Measurements from ENCODE around the gene PHC1.

PHC1 gene

DNA sequence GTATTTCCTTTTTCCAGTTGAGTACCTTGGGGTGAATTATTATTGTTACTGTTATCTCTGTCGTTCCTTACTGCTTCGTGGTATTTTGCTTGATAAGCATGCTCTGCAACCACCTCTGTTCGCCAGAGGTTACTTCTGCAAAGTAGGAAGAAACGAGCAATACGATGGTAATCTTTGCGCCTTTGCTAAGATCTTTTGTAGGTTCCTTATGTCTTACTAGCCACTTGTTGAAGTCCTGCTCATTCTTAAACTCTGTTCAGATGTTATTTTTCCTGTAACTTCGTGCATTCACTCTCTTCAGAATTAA, 35.9 kb downstream of the PHC1 start:
- no peak for DNase-seq (ENCODE audit: low read depth)
- peak overlapping the region; percentile 88 for H3K4me3 ChIP-seq (ENCODE audit: low read depth, low read length)
- TF ChIP-seq, protein P1, sequence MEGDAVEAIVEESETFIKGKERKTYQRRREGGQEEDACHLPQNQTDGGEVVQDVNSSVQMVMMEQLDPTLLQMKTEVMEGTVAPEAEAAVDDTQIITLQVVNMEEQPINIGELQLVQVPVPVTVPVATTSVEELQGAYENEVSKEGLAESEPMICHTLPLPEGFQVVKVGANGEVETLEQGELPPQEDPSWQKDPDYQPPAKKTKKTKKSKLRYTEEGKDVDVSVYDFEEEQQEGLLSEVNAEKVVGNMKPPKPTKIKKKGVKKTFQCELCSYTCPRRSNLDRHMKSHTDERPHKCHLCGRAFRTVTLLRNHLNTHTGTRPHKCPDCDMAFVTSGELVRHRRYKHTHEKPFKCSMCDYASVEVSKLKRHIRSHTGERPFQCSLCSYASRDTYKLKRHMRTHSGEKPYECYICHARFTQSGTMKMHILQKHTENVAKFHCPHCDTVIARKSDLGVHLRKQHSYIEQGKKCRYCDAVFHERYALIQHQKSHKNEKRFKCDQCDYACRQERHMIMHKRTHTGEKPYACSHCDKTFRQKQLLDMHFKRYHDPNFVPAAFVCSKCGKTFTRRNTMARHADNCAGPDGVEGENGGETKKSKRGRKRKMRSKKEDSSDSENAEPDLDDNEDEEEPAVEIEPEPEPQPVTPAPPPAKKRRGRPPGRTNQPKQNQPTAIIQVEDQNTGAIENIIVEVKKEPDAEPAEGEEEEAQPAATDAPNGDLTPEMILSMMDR (IDR thresholded peaks at IDR 0.05; ENCODE audit: control insufficient read depth, extremely low read depth, insufficient read depth), result no peak

DNA sequence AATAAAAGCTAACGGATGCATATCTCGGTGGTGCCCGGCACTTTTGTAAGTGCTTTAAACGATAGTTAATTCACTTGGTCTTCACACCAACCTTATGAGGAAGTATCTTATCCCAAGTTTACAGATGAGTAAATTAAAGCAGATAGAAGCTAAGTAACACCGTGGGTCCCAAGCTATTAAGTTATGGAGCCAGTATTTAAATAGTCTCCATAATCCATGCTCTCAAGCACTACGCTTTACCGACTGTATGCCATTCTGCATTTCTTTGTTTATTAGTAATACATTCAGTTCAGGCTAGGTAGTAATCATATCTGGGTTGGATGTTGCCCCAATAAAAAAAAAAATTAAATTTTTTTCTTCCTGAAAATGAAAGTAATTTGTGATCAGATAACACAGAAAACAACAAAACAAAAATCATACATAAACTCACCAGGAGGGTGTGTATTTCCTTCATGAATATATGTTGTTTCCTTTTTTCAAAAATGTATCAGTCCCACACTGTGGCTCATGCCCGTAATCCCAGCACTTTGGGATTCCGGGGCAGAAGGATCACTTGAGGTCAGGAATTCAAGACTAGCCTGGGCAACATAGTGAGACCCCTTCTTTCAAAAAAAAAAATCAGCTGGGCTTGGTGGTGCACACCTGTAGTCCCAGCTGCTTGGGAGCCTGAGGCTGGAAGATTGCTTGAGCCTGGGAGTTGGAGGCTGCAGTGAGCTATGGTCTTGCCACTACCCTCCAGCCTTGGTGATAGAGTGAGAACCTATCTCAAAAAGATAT, 36.6 kb downstream of the PHC1 start:
- peak overlapping the region; percentile 88 for H3K4me3 ChIP-seq (ENCODE audit: low read depth, low read length)
- no peak for DNase-seq (ENCODE audit: low read depth)
- TF ChIP-seq, protein P1 (IDR thresholded peaks at IDR 0.05; ENCODE audit: control insufficient read depth, extremely low read depth, insufficient read depth), result no peak

DNA sequence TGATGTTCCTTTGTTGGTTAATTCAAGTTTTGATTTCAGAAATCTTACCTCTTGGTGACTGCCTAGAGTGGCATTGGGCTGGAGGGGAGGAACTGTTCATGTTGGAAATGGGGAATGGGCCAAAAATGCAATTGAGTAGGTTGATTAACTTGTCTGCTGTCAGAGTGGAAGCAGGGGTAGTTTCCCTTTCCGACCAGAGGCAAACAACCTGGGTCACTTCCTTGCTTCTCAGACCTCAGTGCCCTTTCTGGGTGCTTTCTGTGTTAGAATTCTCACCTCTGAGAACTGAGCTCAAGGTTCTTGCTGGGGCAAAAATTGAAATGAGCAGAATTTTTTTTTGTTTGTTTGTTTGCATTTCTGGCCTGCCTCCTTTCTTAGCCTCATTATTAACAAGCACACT, 37.4 kb downstream of the PHC1 start:
- DNase-seq (ENCODE audit: low read depth), result no peak
- TF ChIP-seq, protein P1 (IDR thresholded peaks at IDR 0.05; ENCODE audit: control insufficient read depth, extremely low read depth, insufficient read depth), result no peak
- no peak overlapping the region for H3K4me3 ChIP-seq (ENCODE audit: low read depth, low read length)

DNA sequence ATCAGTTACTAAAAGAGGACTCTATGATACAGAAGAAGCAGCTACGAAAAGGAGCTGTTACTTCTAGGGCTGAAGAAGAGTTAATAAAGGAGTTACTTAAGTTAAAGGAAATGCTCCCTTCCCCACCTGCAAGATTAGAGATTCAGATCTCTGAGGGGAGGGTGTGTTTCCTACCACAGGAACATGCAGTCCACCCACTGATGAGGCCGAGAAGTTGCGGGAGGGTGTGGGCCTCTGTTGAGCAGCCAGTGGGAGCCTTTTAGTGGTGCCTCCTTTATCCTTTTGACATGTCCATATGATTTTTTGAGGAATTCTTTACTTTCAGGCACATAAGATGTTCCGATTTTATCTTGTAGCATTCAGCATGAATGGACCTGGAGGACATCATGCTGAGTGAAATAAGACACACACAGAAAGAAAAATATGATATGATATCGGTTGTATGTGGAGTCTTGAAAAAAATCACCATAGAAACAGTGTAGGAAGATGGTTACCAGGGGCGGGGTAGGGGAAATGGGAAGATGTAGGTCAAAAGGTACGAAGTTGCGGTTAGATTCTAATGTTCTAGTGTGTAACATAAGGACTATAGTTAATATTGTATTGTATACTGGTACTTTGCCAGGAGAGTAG, 39.6 kb downstream of the PHC1 start:
- no peak overlapping the region for H3K4me3 ChIP-seq (ENCODE audit: low read depth, low read length)
- DNase-seq (ENCODE audit: low read depth), result no peak
- TF ChIP-seq, protein P1 (IDR thresholded peaks at IDR 0.05; ENCODE audit: control insufficient read depth, extremely low read depth, insufficient read depth), result no peak

DNA sequence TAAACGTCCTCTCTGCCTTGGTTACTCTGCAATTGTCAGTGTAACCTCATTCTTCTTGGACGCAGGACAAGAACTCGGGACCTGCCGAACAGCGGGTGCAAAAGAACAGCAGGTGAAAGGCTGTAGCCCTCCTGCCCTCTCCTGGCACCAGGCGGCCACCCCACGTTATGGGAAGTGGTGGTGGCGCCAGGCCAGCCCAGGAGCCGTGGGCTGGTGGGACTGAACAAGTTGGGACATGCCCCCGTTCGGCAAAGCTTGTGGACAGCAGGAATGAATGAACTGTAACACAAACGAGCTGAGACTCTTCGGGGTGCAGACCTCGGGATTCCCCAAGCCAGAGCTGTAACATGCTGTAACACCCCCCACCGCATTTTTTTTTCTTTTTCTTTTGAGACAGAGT, 41.8 kb downstream of the PHC1 start:
- no peak overlapping the region for H3K4me3 ChIP-seq (ENCODE audit: low read depth, low read length)
- no peak for DNase-seq (ENCODE audit: low read depth)

DNA sequence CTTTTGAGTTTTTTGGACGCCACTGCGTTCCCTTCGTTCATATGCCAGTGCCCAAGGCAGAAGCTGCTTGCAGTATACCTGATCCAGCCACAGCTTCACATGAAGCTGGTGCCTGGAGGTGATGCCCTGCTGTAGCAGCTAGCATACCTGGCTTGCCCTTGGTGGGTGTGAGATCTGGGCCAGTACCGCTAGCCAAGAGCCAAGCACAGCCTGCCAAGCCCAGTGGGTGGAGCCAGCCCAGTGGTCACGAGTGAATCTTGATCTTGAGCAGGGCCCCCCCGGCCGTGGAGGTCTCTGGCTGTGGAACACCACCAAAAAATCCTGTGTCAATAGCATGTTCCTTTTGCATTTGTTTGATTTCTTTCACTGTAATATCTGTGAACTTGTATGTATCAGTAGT, 42.5 kb downstream of the PHC1 start:
- TF ChIP-seq, protein P1 (IDR thresholded peaks at IDR 0.05; ENCODE audit: control insufficient read depth, extremely low read depth, insufficient read depth), result no peak
- no peak overlapping the region for H3K4me3 ChIP-seq (ENCODE audit: low read depth, low read length)
- no peak for DNase-seq (ENCODE audit: low read depth)

More for the DNA sequence above, 41.8 kb downstream of the PHC1 start:
- TF ChIP-seq, protein P1 (IDR thresholded peaks at IDR 0.05; ENCODE audit: control insufficient read depth, extremely low read depth, insufficient read depth), result no peak

All from LNCaP clone FGC (cell line).